Endothelial cell of umbilical vein (primary cell): ENCODE results near the gene USP48. TPM values are rescaled to one million over a fixed set of nuclear protein-coding genes. Genes with fewer than 3 reads are reported as not detected.

Experiments
- BruUV-seq: library from RNA; stranded (reverse); fragments of 400-500 nt; replicated peaks from 2 replicates; lab custom pipeline; 2021; lab: Mats Ljungman, UMichigan
- CTCF ChIA-PET: fragments of 300-600, 350-600 bp; sonication (Branson Sonifier 250); formaldehyde crosslinking; loops from one replicate; lab custom pipeline; 2021; ENCODE audit warnings: antibody characterized with exemption, inconsistent platforms; lab: Charles Lee
- POLR2A ChIA-PET: fragments of 300-600, 350-600 bp; sonication (Branson Sonifier 250); formaldehyde crosslinking; loops from one replicate; lab custom pipeline; 2021; ENCODE audit warnings: antibody characterized with exemption, inconsistent platforms; lab: Charles Lee
- DNase-seq: peaks from one replicate; pipeline ENCODE4 v3.0.0-alpha.2; 2011; ENCODE audit warnings: low read depth, low spot score
- FAIRE-seq: peaks from 2 replicates; lab custom pipeline; 2011; peaks lifted over from hg19 to GRCh38; lab: Jason Lieb, UNC
- H2AFZ ChIP-seq: 2 replicates; pipeline ENCODE4 v1.6.0; 2012; ENCODE audit warnings: low read depth, low read length, control low read depth, inconsistent platforms
- H3K27ac ChIP-seq: 2 replicates; pipeline ENCODE4 v1.5.1; 2011; ENCODE audit warnings: low read depth, mild to moderate bottlenecking, control low read depth, low read length, moderate library complexity; ENCODE audit not compliant: insufficient read depth
- H3K27me3 ChIP-seq, 2 experiments: 2 replicates each; pipeline versions ENCODE4 v1.6.0 to v1.6.1; 2011; ENCODE audit warnings: low read length in 2 of 2, mixed read lengths in 1 of 2; ENCODE audit not compliant: control insufficient read depth in 2 of 2, insufficient read depth in 2 of 2
- H3K36me3 ChIP-seq, 2 experiments: 2 replicates in 1 of 2; 3 replicates in 1 of 2; pipeline ENCODE4 v1.5.1; 2011; ENCODE audit warnings: low read length in 2 of 2, mild to moderate bottlenecking in 1 of 2, moderate library complexity in 1 of 2; ENCODE audit not compliant: control insufficient read depth in 2 of 2, insufficient read depth in 2 of 2; ENCODE audit errors: extremely low read depth in 1 of 2
- H3K4me1 ChIP-seq: 3 replicates; pipeline ENCODE4 v1.5.1; 2011; ENCODE audit warnings: mild to moderate bottlenecking, low read length; ENCODE audit not compliant: control insufficient read depth, insufficient read depth; ENCODE audit errors: extremely low read depth
- H3K4me2 ChIP-seq: 2 replicates; pipeline ENCODE4 v1.6.1; 2011; ENCODE audit warnings: low read length, control low read depth, mixed read lengths; ENCODE audit not compliant: insufficient read depth
- H3K4me3 ChIP-seq, 3 experiments: fragments of 200-600 bp in 1 of 3; sonication (generic), shearing (Covaris generic) in 1 of 3; replicated peaks in 1 of 3; 2 replicates each; pipeline ENCODE4 v1.5.1; 2011 to 2016; ENCODE audit warnings: control low read depth in 3 of 3, low read length in 3 of 3, mild to moderate bottlenecking in 2 of 3, inconsistent platforms in 1 of 3, low read depth in 1 of 3, moderate library complexity in 1 of 3; ENCODE audit not compliant: insufficient read depth in 1 of 3
- H3K79me2 ChIP-seq: 2 replicates; pipeline ENCODE4 v1.6.0; 2012; ENCODE audit warnings: low read length, inconsistent platforms; ENCODE audit not compliant: control insufficient read depth, insufficient read depth
- H3K9ac ChIP-seq: replicated peaks from 2 replicates; pipeline ENCODE3; 2011; ENCODE audit warnings: low read length, control low read depth; ENCODE audit not compliant: insufficient read depth; ENCODE audit errors: extremely low read depth
- H3K9me1 ChIP-seq: replicated peaks from 3 replicates; pipeline ENCODE4 v1.6.0; 2011; ENCODE audit warnings: mild to moderate bottlenecking, low read length; ENCODE audit not compliant: control insufficient read depth, insufficient read depth; ENCODE audit errors: extremely low read depth
- H3K9me3 ChIP-seq: replicated peaks from 2 replicates; pipeline ENCODE4 v1.5.1; 2012; ENCODE audit warnings: low read length, inconsistent platforms; ENCODE audit not compliant: control insufficient read depth, insufficient read depth
- H4K20me1 ChIP-seq: replicated peaks from 2 replicates; pipeline ENCODE3; 2011; ENCODE audit warnings: mild to moderate bottlenecking, low read length; ENCODE audit not compliant: control insufficient read depth, insufficient read depth; ENCODE audit errors: extremely low read depth
- EZH2 ChIP-seq: IDR thresholded peaks from 2 replicates; pipeline ENCODE4 v1.6.1; 2012; ENCODE audit warnings: borderline replicate concordance, low read depth, mild to moderate bottlenecking, moderate library complexity, low read length, inconsistent platforms; ENCODE audit not compliant: severe bottlenecking
- GATA2 ChIP-seq: IDR thresholded peaks from 2 replicates; pipeline ENCODE4 v1.7.0; 2011; ENCODE audit warnings: low read depth, mild to moderate bottlenecking, moderate library complexity, mixed read lengths, low read length; ENCODE audit not compliant: insufficient read length, insufficient read depth
- MYC ChIP-seq: IDR thresholded peaks from one replicate; pipeline ENCODE4 v1.6.1; 2011; ENCODE audit warnings: mild to moderate bottlenecking, low read depth, low read length
- POLR2A ChIP-seq: IDR thresholded peaks from 2 replicates; pipeline ENCODE4 v1.6.1; 2012; ENCODE audit warnings: low read depth, mild to moderate bottlenecking, control low read depth, low read length
- dilution Hi-C: fragments of 300-500 bp; cut with MboI; formaldehyde crosslinking; loops from one replicate; pipeline ENCODE4 v1.15.0; 2019; ENCODE audit warnings: low sequenced_read_pairs; ENCODE audit not compliant: extremely low pct_ligation_motif_present
- intact Hi-C: fragments of 100-400 bp; cut with micrococcal nuclease; formaldehyde crosslinking; loops from one replicate; pipeline ENCODE4 v1.10.0; 2022
- polyA plus RNA-seq, 4 experiments: library from polyadenylated mRNA; depleted of rRNA in 3 of 4; stranded (reverse) in 3 of 4; unstranded in 1 of 4; fragments of >200 nt; gene quantifications; 2 replicates each; pipeline versions ENCODE4 v1.2.1 to v1.2.3, GENCODE V29; 2011 to 2012; ENCODE audit warnings: missing spikeins in 1 of 4
- total RNA-seq: library from RNA; stranded (reverse); gene quantifications from 2 replicates; pipeline ENCODE4 v1.2.3, GENCODE V29; 2021
- TF ChIP-seq, protein P1 (sequence below), 2 donors: IDR thresholded peaks; 1 replicate in 1 of 2; 2 replicates in 1 of 2; pipeline ENCODE4 v1.5.1; 2011; ENCODE audit warnings: low read length in 2 of 2, mild to moderate bottlenecking in 2 of 2, moderate library complexity in 2 of 2, control low read depth in 1 of 2, inconsistent platforms in 1 of 2, low read depth in 1 of 2; ENCODE audit not compliant: insufficient read depth in 1 of 2; ENCODE audit errors: extremely low read depth in 1 of 2

The USP48 gene
- total and polyA plus RNA-seq, 2 donors (not counting 3 experiments of a cell fraction or from before 2014, with no cell fraction given): 27.2 to 149 TPM

DNA sequence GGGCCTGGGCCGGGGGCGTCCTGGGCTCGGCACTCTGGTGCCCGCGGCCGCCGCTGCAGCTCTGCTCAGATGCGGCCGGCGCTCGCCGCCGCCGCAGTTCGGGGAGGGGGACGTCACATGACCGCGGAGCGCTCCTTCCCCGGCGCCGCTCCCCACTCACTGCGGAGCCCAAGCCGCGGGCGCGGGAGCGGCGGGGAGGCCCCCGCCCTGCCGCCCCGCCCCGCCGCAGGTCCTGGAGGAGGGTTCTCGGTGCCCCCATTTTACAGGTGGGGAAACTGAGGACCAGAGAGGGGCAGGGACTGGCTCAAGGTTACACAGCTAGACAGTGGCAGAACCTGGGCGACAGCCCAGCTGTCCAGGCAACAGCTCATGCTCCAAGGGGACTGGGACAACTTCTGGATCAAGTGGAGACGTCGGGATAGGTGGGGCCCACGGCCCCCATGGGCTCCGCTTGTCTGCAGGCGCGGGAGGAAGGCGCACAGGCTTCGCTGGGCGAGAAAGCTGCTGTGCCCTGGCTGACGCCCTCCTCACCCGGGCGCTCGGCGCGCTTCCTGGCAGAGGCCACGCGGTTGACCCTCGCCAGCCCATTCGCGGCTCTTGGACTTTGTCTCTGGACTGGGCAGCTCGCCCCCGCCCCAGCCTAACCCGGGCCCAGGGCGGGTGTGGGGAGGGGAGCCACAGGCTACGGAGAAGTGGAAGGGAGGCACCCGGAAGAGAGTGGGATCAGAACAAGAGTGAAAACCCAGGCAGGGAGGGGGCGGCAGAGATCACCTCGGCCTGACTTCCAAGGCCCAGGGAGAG lies 113.5 kb downstream of the USP48 start, which contains the start of gene RAP1GAP:
TSS of gene RAP1GAP (minus strand) at position 100 of the 801 bp plus-strand sequence. CDS start 49,325 bp downstream, outside the sequence.
- Histone ChIP-seq H3K36me3 (no peaks in the 10 kb centered on the region), H3K79me2 (no peaks in the 10 kb centered on the region), H3K4me3 (peak within 1 kb of the TSS in 1 of 3 experiments; percentile 16), H3K27ac (no peak within 1 kb of the TSS), H3K4me1 (peaks cover 12% of the 10 kb centered on the region), H3K27me3 (peaks cover 19 to 27% of the 10 kb centered on the region in 2 experiments), H2AFZ (no peak within 1 kb of the TSS), H3K9ac (no peak within 1 kb of the TSS), H3K9me3 (no peaks in the 10 kb centered on the region), H3K4me2 (peak within 1 kb of the TSS; percentile 30), H3K9me1 (no peaks in the 10 kb centered on the region), H4K20me1 (no peaks in the 10 kb centered on the region)
- TF ChIP-seq, protein P1, sequence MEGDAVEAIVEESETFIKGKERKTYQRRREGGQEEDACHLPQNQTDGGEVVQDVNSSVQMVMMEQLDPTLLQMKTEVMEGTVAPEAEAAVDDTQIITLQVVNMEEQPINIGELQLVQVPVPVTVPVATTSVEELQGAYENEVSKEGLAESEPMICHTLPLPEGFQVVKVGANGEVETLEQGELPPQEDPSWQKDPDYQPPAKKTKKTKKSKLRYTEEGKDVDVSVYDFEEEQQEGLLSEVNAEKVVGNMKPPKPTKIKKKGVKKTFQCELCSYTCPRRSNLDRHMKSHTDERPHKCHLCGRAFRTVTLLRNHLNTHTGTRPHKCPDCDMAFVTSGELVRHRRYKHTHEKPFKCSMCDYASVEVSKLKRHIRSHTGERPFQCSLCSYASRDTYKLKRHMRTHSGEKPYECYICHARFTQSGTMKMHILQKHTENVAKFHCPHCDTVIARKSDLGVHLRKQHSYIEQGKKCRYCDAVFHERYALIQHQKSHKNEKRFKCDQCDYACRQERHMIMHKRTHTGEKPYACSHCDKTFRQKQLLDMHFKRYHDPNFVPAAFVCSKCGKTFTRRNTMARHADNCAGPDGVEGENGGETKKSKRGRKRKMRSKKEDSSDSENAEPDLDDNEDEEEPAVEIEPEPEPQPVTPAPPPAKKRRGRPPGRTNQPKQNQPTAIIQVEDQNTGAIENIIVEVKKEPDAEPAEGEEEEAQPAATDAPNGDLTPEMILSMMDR (IDR thresholded peaks at IDR 0.05; ENCODE audit: extremely low read depth in 1 of 2, insufficient read depth in 1 of 2, low read depth in 1 of 2, low read length in 2 of 2): peak in 1 of 2 donors; percentile 14
- TF ChIP-seq POLR2A: no peak
- TF ChIP-seq EZH2: peak; percentile 76
- DNase-seq (peak; percentile 29), FAIRE-seq (peak; percentile 31)
- no TSS peak for BruUV-seq
- dilution Hi-C loops (no loop called here), intact Hi-C loops (no loop called here)
- POLR2A ChIA-PET: interaction anchor here (0.6 kb wide), 1 partner anchor 564 kb away, joined by 3 read pairs; no protein-coding TSS in a partner anchor
- CTCF ChIA-PET: interaction anchor here (1.2 kb wide), 1 partner anchor 299 kb away, joined by 4 read pairs; no protein-coding TSS in a partner anchor

DNA sequence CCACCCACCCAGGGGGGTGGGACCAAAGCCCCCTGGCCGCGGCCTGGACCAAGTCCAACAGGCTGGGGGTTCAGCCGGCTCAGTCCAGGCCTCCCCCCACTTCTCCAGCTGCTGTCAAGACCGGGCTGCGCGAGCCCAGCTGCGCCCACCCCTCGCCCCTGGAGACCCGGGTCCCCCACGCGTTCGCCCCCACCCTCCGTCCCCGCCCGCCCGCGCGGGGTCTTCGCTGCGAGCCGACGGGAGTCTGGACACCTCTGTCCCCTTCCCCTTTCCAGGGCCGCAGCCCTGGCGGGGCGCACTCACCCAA lies 114.0 kb downstream of the USP48 start:
- BruUV-seq: no TSS peak

More for the DNA sequence above, 114.0 kb downstream of the USP48 start:
- Histone ChIP-seq H3K79me2 (no peaks in the 10 kb centered on the region), H3K4me3 (peak overlapping the region in 1 of 3 experiments; percentile 16), H3K4me1 (peaks cover 12% of the 10 kb centered on the region), H3K4me2 (peak overlapping the region; percentile 30), H3K9me1 (no peaks in the 10 kb centered on the region), H3K27ac (no peak overlapping the region), H3K9me3 (no peaks in the 10 kb centered on the region), H3K36me3 (no peaks in the 10 kb centered on the region), H4K20me1 (no peaks in the 10 kb centered on the region), H2AFZ (no peak overlapping the region), H3K9ac (no peak overlapping the region), H3K27me3 (peaks cover 19 to 27% of the 10 kb centered on the region in 2 experiments)
- no peak for FAIRE-seq
- TF ChIP-seq, protein P1 (IDR thresholded peaks at IDR 0.05; ENCODE audit: extremely low read depth in 1 of 2, insufficient read depth in 1 of 2, low read depth in 1 of 2, low read length in 2 of 2): no peak
- no peak for TF ChIP-seq MYC
- TF ChIP-seq GATA2: no peak
- DNase-seq: no peak
- dilution Hi-C loops: no loop called here
- ChIA-PET CTCF (no interaction called here), POLR2A (no interaction called here)
- intact Hi-C loops: no loop called here
